Activated T-helper 9 cell treated with anti-CD3 and anti-CD28 coated beads, Interleukin-2, amount 50 U/mL, for 16 hours (primary cell): ENCODE results near the gene ZNF595.
"Not testable (repeated sequence)": the region's sequence is repeated elsewhere in the genome, so short reads cannot be mapped to it uniquely, and the experiment has no call there.

Experiments
- DNase-seq: peaks from one replicate; pipeline ENCODE4 v3.0.0-alpha.2; 2020; ENCODE audit warnings: low read depth

ZNF595 gene

DNA sequence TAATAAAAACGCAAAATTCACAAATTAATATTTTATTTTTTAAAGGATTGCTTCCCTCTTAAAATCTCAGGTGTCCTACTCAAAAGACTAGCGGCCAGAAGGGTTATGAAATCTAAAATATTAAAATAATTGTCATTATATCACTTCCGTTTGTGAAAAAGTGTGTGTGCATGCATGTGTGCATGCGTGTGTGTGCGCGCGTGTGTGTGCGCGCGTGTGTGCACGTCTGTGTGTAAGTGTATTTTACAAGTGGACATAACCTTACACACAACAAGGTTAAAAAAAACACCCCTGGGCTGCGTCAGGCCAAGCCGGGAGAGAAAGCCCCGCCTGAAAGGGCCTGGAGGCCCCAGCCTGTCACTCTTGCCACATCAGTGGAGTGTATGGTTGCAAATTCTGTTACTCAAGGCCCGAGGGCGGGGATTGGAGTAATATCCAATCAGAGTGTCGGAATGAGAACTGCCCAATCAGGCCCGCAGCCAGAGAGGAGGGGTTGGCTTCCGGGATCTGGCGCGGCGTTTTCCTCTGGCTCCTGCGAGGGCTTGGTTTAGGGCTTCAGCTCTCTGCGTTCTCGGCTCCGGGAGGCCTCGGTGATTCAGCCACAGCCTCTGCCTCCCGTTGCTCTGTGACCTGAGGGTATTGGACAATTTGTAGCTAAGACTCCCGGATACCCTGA is at the start of gene ZNF595:
Gene ZNF595 (plus strand): TSS at position 518 of the 676 bp plus-strand sequence. CDS start 168 bp downstream, outside the sequence.
- not testable (repeated sequence) for DNase-seq

DNA sequence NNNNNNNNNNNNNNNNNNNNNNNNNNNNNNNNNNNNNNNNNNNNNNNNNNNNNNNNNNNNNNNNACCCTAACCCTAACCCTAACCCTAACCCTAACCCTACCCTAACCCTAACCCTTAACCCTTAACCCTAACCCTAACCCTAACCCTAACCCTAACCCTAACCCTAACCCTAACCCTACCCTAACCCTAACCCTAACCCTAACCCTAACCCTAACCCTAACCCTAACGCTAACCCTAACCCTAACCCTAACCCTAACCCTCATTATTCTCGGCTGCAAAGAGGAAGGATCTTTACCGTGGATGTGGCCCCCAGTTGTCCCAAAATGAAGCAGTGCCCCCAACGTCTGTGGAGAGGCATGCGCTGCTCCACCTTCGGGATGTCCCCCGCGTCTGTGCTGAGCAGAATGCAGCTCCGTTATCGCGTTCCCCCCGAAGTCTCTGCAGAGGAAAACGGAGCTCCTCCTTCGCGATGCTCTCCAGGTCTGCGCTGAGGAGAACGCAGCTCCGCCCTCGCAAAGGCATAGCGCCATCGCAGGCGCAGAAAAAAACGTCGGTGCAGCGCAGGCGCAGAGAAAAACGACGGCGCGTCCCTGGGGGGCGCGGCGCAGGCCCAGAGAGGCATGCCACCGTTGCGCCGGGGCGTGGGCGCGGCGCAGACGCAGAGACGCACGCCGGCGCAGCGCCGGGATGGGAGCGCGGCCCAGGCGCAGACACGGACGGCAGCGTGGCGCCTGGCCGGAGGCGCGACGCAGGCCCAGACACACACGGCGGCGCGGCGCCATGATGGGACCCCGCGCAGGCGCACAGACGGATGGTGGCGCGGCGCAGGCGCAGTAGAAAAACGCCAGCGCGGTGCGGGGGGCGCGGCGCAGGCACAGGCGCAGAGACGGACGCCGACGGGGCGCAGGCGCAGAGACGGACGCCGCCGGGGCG is 42.9 kb upstream of the ZNF595 start:
- not testable (repeated sequence) for DNase-seq

DNA sequence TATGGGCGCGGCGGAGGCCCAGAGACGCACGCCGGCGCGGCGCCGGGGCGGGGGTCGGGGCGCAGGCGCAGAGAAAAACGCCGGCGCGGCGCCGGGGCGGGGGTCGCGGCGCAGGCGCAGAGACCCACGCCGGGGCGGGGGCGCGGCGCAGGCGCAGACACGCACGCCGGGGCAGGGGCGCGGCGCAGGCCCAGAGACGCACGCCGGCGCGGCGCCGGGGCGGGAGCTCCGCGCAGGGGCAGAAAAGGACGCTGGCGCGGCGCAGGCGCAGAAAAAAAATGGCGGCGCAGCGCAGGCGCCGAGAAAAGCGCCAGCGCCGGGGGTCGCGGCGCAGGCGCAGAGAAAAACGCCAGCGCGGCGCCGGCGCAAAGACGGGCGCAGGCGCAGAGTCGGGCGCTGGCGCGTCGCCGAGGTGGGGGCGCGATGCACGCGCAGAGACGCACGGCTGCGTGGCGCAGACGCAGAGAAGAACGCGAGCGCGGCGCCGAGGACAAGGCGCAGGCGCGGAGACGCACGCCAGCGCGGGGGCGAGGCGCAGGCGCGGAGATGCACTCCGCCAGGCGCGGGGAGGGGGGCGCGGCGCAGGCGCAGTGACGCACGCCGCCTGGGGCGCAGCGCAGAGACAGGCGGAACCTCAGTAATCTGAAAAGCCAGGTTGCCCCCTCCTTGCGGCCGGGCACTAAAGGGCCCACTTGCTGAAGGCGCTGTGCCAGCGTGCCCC is 41.9 kb upstream of the ZNF595 start:
- not testable (repeated sequence) for DNase-seq

DNA sequence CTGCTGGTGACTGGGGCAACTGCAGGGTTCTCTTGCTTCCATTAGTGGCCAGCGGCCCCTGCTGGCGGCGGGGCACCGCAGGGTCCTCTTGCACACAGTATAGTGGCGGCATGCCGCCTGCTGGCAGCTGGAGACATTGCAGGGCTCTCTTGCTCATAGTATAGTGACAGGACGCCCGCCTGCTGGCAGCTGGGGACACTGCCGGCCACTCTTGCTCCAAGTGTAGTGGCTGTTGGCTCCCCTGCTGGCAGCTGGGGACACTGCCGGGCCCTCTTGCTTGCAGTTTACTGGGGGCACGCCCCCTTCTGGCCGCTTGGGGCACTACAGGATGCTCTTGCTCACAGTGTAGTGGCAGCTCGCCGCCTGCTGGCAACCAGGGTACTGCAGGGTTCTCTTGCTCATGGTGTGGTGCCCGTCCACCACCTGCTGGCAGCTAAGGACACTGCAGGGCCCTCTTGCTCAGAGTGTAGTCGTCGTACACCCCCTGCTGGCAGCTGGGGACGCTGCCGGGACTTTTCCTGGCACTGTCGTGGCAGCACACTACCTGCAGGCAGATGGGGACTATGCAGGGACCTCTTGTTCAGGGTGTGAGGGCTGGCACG is 41.2 kb upstream of the ZNF595 start:
- peak; percentile 11 for DNase-seq

DNA sequence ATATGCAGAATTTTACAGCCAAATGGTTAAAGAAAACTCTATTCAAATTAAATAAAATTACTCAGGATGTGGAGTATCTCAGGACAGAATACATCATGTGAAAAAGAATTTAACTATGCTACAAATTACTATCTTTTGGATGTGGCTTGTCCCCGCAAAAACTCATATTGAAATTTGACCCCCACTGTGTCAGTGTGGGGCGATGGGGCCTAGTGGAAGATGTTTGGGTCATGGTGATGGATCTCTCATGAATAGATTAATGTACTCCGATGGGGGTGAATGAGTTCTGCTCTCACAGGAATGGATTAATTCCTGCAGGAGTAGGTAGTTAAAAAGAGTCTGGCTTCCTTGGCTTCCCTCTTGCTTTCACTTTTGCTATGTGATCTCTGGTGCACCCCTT is 35.0 kb upstream of the ZNF595 start:
- DNase-seq = not testable (repeated sequence)

DNA sequence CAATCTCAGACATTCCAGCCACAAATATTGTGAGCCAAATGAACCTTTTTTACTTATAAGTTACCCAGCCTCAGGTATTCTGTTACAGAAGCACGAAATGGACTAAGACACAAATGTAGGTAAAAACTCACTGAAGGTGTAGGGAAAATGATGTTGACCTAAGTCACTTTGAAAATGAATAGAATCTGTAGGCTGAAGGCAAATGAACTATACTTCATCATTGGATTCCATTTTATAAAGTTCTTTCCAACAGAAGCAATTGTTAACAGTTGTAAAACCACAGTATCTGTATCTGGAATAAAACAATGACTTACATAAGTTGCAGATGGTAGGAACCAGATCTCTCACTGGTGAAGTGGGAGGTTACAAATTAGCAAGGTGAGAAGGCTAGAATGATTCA is 34.5 kb upstream of the ZNF595 start:
- DNase-seq = not testable (repeated sequence)

DNA sequence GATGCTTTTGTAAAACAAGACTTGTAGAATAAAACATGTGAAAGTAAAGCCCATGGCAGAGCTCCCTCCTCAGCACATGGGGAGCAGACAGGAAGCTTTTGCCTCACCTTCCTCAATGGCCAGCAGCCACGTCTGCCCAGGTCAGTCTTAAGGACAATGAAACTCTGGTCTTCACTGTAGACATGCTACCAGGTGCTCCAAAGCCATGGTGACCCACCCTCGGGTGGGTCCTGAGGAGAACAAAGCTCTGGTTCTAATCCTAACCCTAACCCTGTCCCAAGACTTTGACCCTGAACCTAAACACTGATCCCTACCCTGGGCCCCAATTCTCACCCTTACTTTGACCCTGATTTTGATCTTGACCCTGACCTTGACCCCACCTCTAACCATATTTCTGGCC is 30.2 kb upstream of the ZNF595 start:
- not testable (repeated sequence) for DNase-seq

DNA sequence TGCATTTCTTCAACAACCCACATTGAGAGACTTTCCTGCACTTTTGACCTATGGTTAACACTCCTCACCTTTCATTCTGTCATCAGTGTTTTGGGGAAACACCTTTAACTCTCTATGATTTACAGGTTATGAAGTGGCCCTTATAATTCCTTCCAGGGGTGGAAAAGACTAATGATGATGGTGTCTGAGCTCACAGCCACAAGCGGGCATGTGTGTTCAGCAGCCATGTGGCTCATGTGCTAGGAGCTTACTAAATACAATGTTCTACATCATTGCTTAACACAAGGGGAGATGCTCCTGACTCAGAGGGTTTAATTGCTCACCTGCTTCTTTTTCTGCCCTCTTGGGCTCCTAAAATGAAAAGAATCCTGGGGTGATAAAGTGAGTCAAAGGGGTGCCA is 28.8 kb upstream of the ZNF595 start:
- DNase-seq = not testable (repeated sequence)

DNA sequence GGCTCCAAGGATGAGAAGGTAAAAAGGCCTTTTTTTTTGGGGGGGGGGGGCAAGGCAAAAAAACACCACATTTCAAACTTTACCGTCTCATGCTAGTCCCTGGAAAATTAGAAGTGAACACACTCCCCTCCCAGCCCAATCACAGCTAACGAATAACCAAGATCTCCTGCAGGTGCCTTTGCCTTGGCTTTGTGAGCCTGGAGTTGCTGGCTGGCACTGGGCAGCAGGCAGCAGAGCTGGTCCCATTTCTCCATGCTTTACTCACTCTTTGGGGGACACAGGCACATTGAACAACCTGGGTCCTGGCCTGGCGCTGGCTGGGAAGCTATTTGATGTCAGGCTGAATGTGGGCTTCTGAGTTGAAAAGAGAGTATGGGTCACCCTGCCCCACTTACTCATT is 25.6 kb upstream of the ZNF595 start:
- not testable (repeated sequence) for DNase-seq

DNA sequence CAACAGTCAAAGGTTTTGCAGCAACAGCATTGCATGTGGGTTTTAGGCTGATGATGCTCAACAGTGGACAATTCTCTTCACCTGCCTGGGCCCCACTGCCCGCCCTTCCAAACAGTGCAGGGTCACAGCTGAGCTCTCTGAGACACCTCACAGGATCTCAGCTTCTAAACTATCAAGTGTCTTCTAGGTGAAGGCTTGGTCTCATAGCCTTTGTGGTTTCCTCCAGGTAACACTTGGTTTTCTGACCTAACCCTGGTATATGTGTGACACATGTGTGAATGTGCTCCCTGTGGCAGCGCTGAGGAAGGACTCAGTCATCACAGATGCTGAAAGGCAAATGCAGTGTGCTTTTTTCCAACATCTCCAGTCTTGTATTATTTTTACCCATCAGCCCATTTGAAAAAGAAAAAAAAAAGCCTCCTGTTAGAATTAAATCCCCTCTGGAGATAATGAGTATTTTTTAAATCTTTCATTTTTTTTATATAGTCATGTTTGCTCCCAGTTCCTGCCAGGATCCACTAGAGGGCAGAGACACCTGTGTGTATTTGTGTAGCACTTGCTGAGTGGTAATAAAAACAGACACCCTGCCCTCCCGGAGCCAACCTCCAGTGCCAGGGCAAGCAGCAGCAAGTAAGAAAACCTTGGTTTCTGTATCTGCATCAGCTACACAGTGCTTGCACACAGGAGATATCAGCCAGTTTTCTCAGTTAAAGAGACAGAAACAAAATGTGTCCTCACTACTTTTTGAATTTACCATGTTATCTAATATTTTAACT is 24.2 kb upstream of the ZNF595 start:
- DNase-seq = not testable (repeated sequence)

DNA sequence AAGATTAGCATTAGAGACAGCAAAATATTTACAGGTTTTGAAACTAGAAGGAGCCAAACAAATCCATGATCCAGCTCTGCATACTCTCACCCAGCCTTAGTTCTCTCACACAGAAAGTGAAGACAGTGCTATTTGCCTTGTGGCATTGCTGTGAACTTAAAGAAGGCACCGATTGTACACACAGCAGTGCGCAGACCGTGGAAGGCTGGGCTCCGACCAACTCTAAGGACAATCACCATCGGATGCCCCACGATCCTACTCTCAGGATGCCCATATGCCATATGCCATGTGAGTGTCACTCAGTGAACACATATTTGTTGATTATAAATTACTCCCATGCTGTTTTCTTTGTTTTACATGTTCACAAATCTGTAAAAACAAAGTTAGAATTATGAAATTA is 19.8 kb upstream of the ZNF595 start:
- not testable (repeated sequence) for DNase-seq

DNA sequence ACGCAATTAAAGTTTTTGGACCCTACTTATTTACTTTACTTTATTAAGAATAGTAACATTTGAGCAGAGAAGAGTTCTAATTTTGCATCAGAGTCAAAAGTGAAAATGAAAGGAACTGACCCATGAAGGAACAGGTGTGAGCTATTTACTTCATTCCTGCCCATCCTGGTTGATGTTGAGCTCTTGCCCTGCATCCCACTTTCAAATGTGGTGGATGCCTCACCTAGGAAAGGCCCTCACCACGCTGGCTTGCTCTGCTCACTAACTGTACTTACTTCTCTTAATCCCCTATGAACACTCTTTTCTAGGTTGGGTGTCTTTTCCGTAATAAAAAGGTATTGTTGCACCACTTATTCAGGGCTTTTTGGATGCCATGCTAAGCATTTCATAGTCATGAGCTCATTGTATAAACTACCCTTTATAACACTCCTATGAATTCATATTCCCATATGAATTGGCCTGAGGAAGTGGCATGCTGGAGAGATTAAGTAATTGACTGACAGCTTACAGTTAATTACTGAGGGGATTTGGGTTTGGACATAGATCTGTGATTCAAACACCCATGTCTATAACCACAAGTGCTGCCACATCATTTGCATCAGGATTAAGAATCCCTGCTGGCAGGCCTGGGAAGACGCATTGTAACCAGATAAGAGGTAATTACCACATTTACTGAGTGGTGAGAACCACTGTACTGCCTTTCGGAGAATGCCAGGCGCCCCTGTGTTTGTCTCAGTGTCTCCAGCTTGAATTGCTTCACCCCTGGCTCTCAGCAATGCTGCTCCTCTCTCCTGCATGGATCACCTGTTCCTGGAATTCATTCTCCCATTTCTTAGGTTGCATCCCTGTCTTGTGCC is 16.3 kb upstream of the ZNF595 start:
- DNase-seq = not testable (repeated sequence)

DNA sequence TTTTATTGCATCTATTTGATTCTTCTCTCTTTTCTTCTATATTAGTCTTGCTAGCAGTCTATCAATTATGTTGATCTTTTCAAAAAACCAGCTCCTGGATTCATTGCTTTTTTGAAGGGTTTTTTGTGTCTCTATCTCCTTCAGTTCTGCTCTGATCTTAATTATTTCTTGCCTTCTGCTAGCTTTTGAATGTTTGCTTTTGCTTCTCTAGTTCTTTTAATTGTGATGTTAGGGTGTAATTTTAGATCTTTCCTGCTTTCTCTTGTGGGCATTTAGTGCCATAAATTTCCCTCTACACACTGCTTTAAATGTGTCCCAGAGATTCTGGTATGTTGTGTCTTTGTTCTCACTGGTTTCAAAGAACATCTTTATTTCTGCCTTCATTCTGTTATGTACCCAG is 14.9 kb upstream of the ZNF595 start:
- DNase-seq = not testable (repeated sequence)

DNA sequence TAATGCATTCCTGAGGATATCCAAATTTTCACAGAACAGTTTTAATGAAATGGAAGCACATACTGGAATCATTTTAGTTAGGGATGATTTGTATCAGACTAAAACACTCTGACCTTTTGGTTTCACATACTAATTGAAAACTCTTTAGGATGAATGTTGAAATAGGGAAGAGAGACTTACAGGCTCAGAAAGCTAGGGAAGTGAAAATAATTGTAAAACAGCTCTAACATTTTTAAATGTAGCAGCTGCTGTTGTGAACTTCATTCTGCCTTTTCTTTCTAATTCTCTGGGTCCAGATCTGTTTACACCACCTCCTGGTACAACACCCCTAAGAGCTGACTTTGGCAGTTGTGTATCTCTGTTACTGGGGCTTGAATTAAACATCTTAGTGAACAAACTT is 9.7 kb upstream of the ZNF595 start:
- not testable (repeated sequence) for DNase-seq

DNA sequence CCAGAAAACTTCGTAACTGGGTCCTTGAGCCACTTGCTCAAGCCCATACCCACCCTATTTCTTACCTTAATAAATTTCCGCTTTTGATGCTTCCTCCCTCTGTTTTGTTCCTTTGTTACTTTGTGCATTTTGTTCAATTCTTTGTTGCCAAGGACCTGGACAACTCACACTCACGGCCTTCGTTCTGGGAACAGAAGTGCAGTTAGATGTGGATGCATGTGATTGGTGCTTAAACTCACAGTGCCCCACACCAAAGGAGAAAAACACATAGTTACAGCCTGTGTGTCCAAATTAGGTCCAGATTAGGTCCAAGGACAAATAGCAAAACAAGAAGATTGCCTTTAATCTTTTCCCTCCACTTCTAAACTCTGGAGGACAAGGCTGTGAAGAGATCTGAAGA is 1.9 kb upstream of the ZNF595 start:
- DNase-seq = not testable (repeated sequence)

DNA sequence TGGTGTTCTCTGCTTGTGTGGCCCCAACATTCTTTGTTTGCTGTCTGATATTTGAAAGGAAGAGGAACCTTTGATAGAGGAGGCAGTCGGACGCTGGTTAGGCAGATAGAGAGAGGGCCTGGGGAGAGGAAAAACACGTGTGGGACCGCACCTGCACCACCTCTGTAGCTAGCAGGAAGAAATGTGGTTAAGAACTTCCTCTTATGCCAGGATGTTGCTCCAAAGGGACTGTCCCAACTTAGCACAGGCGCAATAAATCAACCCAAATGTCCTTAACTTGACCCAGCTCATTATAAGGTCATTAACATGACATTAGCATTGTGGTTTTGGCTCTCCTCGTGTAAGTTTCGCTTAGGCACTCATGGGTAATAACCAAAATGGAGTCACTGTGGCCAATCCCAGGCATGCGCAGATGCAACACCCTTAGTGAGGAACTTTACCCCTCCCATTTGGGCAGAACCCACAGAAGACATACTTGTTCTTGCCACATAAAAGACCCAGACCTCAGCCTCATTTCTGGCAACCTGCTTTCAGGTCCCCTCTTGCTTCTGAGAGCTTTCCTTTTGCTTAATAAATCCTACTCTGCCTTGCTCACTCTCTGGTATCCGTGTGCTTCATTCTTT is 1.4 kb upstream of the ZNF595 start:
- not testable (repeated sequence) for DNase-seq

DNA sequence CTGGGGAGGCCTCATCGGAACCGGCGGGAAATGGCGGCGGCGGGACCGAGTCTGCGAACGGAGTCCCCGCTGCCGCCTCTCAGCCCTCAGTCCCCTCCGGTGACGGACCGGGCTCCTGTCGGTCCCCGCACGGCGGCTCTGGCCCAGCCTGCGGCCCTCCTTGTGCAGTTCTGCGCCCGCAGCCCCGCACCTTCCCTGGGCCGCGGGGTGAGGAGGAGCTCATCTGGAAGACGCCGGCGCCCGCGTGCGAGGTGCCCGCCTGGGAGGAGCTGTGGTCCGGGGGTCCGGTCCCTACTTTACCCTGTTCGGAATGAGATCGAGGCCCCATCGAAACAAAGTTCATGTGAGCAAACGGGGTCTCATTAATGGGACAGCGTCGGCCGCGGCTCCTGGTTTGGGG is 400 bp downstream of the ZNF595 start:
- DNase-seq = not testable (repeated sequence)

DNA sequence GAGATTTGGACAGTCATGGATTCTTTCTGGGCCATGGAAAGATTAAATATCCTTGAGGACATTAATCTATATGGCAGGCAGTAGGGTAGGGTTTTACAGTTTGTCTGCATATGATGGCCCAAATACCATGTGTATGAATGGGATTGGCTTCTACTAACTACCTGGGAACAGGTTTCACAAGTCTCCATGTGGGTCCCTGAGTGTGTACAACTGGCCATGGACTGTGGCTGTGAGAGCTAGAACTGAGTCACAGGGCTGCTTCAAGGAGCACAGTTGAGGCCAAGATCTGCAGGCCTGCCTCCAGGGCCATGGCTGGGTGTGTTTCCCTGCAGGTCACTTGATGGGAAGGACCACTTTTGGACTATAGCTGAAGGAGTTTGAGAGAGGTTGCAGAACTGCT is 11.6 kb downstream of the ZNF595 start:
- not testable (repeated sequence) for DNase-seq

DNA sequence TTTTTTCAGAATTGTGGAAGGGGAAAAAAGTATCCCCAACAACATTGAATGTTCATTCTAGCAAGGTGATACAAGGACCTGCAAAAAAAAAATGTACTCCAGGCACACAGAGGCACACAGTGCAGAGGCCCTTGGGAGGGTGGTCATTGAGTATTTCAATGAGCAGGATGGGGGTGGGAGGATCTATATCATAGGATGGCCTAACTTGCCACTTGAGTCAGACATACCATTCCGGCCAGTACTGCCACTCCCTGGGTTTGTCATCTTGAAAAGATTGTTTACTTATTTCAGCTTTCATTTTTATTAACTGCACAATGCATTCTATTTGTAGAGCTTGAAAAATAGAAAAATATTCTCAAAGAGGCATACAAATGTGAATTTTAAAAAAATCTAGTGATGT is 18.7 kb downstream of the ZNF595 start:
- DNase-seq = no peak

DNA sequence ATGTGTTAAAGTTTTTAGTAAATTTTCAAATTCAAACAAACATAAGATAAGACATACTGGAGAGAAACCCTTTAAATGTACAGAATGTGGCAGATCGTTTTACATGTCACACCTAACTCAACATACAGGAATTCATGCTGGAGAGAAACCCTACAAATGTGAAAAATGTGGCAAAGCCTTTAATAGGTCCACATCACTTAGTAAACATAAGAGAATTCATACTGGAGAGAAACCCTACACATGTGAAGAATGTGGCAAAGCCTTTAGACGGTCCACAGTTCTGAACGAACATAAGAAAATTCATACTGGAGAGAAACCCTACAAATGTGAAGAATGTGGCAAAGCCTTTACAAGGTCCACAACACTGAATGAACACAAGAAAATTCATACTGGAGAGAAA is 32.8 kb downstream of the ZNF595 start:
- DNase-seq = no peak
